Measurements from ENCODE around the gene FRMPD4.

- TF ChIP-seq, protein P1, sequence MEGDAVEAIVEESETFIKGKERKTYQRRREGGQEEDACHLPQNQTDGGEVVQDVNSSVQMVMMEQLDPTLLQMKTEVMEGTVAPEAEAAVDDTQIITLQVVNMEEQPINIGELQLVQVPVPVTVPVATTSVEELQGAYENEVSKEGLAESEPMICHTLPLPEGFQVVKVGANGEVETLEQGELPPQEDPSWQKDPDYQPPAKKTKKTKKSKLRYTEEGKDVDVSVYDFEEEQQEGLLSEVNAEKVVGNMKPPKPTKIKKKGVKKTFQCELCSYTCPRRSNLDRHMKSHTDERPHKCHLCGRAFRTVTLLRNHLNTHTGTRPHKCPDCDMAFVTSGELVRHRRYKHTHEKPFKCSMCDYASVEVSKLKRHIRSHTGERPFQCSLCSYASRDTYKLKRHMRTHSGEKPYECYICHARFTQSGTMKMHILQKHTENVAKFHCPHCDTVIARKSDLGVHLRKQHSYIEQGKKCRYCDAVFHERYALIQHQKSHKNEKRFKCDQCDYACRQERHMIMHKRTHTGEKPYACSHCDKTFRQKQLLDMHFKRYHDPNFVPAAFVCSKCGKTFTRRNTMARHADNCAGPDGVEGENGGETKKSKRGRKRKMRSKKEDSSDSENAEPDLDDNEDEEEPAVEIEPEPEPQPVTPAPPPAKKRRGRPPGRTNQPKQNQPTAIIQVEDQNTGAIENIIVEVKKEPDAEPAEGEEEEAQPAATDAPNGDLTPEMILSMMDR (IDR thresholded peaks at IDR 0.05) = no peak
- TF ChIP-seq, protein P2, sequence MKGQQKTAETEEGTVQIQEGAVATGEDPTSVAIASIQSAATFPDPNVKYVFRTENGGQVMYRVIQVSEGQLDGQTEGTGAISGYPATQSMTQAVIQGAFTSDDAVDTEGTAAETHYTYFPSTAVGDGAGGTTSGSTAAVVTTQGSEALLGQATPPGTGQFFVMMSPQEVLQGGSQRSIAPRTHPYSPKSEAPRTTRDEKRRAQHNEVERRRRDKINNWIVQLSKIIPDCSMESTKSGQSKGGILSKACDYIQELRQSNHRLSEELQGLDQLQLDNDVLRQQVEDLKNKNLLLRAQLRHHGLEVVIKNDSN (CRISPR knock-in tag; IDR thresholded peaks at IDR 0.05) = no peak
- no peak for TF ChIP-seq TCF7 (CRISPR knock-in tag; IDR thresholded peaks at IDR 0.05; ENCODE audit: low read depth)
- TF ChIP-seq, protein P3, sequence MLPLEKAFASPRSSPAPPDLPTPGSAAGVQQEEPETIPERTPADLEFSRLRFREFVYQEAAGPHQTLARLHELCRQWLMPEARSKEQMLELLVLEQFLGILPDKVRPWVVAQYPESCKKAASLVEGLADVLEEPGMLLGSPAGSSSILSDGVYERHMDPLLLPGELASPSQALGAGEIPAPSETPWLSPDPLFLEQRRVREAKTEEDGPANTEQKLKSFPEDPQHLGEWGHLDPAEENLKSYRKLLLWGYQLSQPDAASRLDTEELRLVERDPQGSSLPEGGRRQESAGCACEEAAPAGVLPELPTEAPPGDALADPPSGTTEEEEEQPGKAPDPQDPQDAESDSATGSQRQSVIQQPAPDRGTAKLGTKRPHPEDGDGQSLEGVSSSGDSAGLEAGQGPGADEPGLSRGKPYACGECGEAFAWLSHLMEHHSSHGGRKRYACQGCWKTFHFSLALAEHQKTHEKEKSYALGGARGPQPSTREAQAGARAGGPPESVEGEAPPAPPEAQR (CRISPR knock-in tag; IDR thresholded peaks at IDR 0.05) = no peak
- TF ChIP-seq, protein P4, sequence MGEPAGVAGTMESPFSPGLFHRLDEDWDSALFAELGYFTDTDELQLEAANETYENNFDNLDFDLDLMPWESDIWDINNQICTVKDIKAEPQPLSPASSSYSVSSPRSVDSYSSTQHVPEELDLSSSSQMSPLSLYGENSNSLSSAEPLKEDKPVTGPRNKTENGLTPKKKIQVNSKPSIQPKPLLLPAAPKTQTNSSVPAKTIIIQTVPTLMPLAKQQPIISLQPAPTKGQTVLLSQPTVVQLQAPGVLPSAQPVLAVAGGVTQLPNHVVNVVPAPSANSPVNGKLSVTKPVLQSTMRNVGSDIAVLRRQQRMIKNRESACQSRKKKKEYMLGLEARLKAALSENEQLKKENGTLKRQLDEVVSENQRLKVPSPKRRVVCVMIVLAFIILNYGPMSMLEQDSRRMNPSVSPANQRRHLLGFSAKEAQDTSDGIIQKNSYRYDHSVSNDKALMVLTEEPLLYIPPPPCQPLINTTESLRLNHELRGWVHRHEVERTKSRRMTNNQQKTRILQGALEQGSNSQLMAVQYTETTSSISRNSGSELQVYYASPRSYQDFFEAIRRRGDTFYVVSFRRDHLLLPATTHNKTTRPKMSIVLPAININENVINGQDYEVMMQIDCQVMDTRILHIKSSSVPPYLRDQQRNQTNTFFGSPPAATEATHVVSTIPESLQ (CRISPR knock-in tag; IDR thresholded peaks at IDR 0.05) = no peak
- TF ChIP-seq, protein P5, sequence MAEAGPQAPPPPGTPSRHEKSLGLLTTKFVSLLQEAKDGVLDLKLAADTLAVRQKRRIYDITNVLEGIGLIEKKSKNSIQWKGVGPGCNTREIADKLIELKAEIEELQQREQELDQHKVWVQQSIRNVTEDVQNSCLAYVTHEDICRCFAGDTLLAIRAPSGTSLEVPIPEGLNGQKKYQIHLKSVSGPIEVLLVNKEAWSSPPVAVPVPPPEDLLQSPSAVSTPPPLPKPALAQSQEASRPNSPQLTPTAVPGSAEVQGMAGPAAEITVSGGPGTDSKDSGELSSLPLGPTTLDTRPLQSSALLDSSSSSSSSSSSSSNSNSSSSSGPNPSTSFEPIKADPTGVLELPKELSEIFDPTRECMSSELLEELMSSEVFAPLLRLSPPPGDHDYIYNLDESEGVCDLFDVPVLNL (CRISPR knock-in tag; IDR thresholded peaks at IDR 0.05; ENCODE audit: borderline replicate concordance, low read depth) = no peak
- no peak for TF ChIP-seq ZNF121 (CRISPR knock-in tag; IDR thresholded peaks at IDR 0.05)
- TF ChIP-seq FOXJ3 (CRISPR knock-in tag; IDR thresholded peaks at IDR 0.05; ENCODE audit: borderline replicate concordance) = no peak
- TF ChIP-seq TP53 (CRISPR knock-in tag; IDR thresholded peaks at IDR 0.05) = no peak
- TF ChIP-seq FOXK1 (CRISPR knock-in tag; IDR thresholded peaks at IDR 0.05) = no peak
- no peak for TF ChIP-seq NFYB (CRISPR knock-in tag; conservative IDR thresholded peaks at IDR 0.05; ENCODE audit: low read depth)
- no peak for TF ChIP-seq NFATC4 (CRISPR knock-in tag; IDR thresholded peaks at IDR 0.05)
Measured at GRCh38 chrX:12367254-12367653, 229.0 kb downstream of the FRMPD4 start.

Data from WTC11 (cell line).